ENCODE results near the gene TPRG1L. TPM values are rescaled to one million over a fixed set of nuclear protein-coding genes. Genes with fewer than 3 reads are reported as not detected.

Gene TPRG1L
- total RNA-seq, 2 experiments from 2014 or later, result 9.2 to 10.4 TPM

GRCh38 chr1:3636080-3636479 is 11.3 kb downstream of the TPRG1L start:
- intact Hi-C loops (cut with micrococcal nuclease), result no loop called here
- no peaks in the 10 kb centered on the region for H3K4me1 Mint-ChIP-seq (ENCODE audit: low read depth)
- no peak overlapping the region for H3K27ac Mint-ChIP-seq
- POLR2A ChIA-PET, result no interaction called here
- no peak overlapping the region for H3K4me3 Mint-ChIP-seq
- H3K9me3 Mint-ChIP-seq, result no peaks in the 10 kb centered on the region
- peaks cover 20% of the 10 kb centered on the region for H3K36me3 Mint-ChIP-seq
- CTCF ChIA-PET, result interaction anchor here (1.3 kb wide), 1 partner anchor 17 kb away, joined by 4 read pairs; no protein-coding TSS in a partner anchor
- no peaks in the 10 kb centered on the region for H3K27me3 Mint-ChIP-seq
- DNase-seq, result no peak

DNA sequence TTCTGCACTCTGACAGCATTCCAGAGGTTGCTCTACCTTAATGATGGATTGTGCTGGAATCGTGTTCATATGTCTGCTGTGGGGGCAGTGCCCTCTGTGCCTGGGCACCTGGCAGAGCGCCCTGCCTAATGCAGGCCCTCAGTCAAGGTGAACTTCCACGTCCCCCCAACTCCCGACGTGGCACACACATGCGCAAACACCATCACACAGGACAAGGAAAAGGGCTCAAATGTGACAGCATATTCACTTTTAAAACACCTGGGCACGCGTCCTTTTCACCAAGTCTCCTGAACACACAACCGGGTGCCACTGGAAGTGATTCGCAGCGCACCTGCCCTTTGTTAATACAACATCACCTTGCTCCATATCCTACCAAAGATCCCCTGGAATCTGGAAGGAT is 11.7 kb downstream of the TPRG1L start:
- no peak for DNase-seq
- no peak overlapping the region for H3K4me3 Mint-ChIP-seq
- intact Hi-C loops (cut with micrococcal nuclease), result no loop called here
- no peaks in the 10 kb centered on the region for H3K27me3 Mint-ChIP-seq
- no peaks in the 10 kb centered on the region for H3K9me3 Mint-ChIP-seq
- H3K27ac Mint-ChIP-seq, result no peak overlapping the region
- H3K36me3 Mint-ChIP-seq, result peaks cover 20% of the 10 kb centered on the region
- ChIA-PET POLR2A (no interaction called here), CTCF (no interaction called here)
- H3K4me1 Mint-ChIP-seq (ENCODE audit: low read depth), result no peaks in the 10 kb centered on the region

DNA sequence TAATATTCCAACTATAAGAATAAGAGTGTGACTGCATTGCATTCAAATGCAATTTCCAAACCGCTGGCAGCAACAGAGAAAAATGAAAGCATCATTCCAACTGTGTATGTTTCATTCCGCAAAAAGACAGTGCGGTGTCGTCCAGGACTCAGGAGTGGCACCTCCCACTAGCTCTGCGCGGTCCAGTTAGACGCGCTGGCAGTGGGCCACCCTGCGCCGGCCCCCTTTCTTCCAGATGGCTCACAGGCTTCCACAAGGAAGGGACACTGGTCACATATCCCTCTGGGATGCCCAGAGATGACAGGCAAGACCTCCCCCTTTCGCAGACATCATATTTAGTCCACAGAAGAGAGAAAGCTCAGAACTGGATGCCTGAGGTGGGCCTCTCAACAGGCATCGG is 13.2 kb downstream of the TPRG1L start:
- Mint-ChIP-seq H3K9me3 (no peaks in the 10 kb centered on the region), H3K27ac (no peak overlapping the region), H3K4me1 (ENCODE audit: low read depth) (no peaks in the 10 kb centered on the region), H3K36me3 (peaks cover 27% of the 10 kb centered on the region), H3K27me3 (no peaks in the 10 kb centered on the region), H3K4me3 (no peak overlapping the region)
- intact Hi-C loops (cut with micrococcal nuclease), result no loop called here
- DNase-seq, result no peak
- CTCF ChIA-PET, result interaction anchor here (0.9 to 1.9 kb wide), 3 partner anchors 17 to 87 kb away, joined by 3 to 6 read pairs (median 4); no protein-coding TSS in a partner anchor
- POLR2A ChIA-PET, result no interaction called here

DNA sequence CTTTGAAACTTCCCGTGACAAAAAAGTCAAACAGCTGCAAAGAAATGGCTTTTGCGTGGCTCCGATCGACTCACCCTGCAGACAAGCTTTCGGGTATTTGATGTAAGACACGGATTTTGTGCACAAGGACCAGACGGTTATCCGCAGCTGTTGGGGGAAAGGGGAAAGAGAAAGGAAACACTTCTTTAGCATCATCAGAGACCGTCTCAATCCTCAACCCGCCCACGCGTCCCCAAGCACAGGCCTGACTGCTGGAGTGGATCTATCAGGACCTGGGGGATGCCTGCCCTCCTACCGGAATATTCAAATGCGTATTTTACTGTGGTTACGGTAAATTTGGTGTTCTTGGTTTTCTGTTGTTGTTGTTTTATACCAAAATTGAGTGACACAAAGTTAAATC is 13.9 kb downstream of the TPRG1L start:
- Mint-ChIP-seq H3K36me3 (peaks cover 27% of the 10 kb centered on the region), H3K27ac (no peak overlapping the region), H3K4me1 (ENCODE audit: low read depth) (no peaks in the 10 kb centered on the region), H3K27me3 (no peaks in the 10 kb centered on the region), H3K4me3 (no peak overlapping the region), H3K9me3 (no peaks in the 10 kb centered on the region)
- ChIA-PET CTCF (interaction anchor here (0.9 to 1.9 kb wide), 2 partner anchors 17 to 86 kb away, joined by 3 to 6 read pairs; no protein-coding TSS in a partner anchor), POLR2A (no interaction called here)
- DNase-seq, result no peak
- intact Hi-C loops (cut with micrococcal nuclease), result no loop called here

DNA sequence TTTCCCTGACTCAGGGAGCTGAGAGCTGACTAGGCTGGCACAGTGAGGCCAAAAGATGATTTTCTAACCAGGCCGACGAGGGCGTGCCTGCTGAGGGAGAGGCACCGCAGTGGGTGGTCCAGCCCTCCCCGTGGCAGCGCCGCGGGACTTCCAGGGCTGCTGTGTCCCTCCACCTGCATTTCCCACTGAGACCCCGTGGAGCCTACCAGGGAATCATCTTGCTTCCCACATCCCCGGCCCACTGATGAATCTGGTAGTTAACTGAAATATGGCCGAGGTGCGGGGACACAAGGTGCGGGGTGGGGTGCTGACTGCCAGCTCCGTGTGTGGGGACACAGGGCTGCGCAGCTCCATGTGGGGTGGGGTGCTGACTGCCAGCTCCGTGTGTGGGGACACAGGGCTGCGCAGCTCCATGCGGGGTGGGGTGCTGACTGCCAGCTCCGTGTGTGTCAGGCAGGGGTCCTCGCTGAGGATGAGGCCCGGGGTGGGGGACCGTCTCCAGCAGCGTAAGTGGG is 14.6 kb downstream of the TPRG1L start:
- peaks cover 26% of the 10 kb centered on the region for H3K36me3 Mint-ChIP-seq
- no peaks in the 10 kb centered on the region for H3K4me1 Mint-ChIP-seq (ENCODE audit: low read depth)
- CTCF ChIA-PET, result no interaction called here

DNA sequence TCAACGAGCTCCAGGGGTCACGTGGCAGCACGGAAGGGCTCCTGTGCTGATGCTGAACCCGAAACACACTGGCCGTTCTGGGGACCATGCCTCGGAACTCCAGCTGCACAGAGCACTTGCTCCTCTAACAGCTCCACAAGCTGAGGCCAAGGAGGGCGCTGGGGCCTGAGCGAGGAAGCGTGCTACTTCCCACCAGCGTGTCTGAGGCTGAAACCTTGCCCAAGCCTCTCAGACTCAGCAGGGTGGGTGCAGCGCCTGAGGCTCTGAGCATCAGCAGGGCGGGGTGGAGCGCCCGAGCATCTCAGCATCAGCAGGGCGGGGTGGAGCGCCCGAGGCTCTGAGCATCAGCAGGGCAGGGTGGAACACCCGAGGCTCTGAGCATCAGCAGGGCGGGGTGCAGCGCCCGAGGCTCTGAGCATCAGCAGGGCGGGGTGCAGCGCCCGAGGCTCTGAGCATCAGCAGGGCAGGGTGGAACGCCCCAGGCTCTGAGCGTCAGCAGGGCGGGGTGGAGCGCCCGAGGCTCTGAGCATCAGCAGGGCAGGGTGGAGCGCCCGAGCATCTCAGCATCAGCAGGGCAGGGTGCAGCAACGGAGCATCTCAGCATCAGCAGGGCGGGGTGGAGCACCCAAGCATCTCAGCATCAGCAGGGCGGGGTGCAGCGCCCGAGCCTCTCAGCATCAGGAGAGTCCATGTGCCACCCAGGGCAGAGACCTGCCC is 15.5 kb downstream of the TPRG1L start:
- no peaks in the 10 kb centered on the region for H3K9me3 Mint-ChIP-seq
- H3K4me1 Mint-ChIP-seq (ENCODE audit: low read depth), result no peaks in the 10 kb centered on the region
- no peaks in the 10 kb centered on the region for H3K27me3 Mint-ChIP-seq
- CTCF ChIA-PET, result no interaction called here
- no peak overlapping the region for H3K27ac Mint-ChIP-seq
- intact Hi-C loops (cut with micrococcal nuclease), result no loop called here
- peaks cover 30% of the 10 kb centered on the region for H3K36me3 Mint-ChIP-seq
- H3K4me3 Mint-ChIP-seq, result no peak overlapping the region
- DNase-seq, result no peak
- POLR2A ChIA-PET, result no interaction called here

More for the DNA sequence above, 14.6 kb downstream of the TPRG1L start:
- Mint-ChIP-seq H3K27ac (no peak overlapping the region), H3K27me3 (no peaks in the 10 kb centered on the region), H3K4me3 (no peak overlapping the region), H3K9me3 (no peaks in the 10 kb centered on the region)
- intact Hi-C loops (cut with micrococcal nuclease), result no loop called here
- no peak for DNase-seq
- POLR2A ChIA-PET, result no interaction called here

- peaks cover 32% of the 10 kb centered on the region for H3K36me3 Mint-ChIP-seq
- H3K4me3 Mint-ChIP-seq, result no peak overlapping the region
- no peaks in the 10 kb centered on the region for H3K9me3 Mint-ChIP-seq
- POLR2A ChIA-PET, result no interaction called here
- no peak for DNase-seq
- CTCF ChIA-PET, result interaction anchor here (1.4 kb wide), 1 partner anchor 22 kb away, joined by 4 read pairs; no protein-coding TSS in a partner anchor
- intact Hi-C loops (cut with micrococcal nuclease), result no loop called here
- H3K27me3 Mint-ChIP-seq, result no peaks in the 10 kb centered on the region
- no peaks in the 10 kb centered on the region for H3K4me1 Mint-ChIP-seq (ENCODE audit: low read depth)
- H3K27ac Mint-ChIP-seq, result no peak overlapping the region
Measured at GRCh38 chr1:3641046-3641760, 16.4 kb downstream of the TPRG1L start.

DNA sequence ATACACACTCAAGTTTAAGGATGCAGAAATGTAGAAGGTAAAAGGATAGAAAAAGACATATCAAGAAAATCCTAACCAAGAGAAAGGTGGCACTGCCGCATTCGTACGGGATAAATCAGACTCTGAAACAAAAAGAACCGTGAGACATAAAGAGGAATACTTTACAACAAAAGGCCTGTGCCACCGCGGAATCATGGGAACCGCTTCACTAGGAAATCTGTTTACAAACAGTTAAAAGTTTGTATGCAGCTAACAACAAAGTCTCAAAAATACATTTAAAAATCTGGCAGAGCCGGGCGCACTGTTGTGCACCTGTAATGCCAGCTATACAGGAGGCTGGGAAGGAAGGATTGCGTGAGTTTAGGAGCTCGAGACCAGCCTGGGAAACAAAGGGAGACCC is 17.0 kb downstream of the TPRG1L start:
- ChIA-PET CTCF (interaction anchor here (1.4 kb wide), 1 partner anchor 22 kb away, joined by 4 read pairs; no protein-coding TSS in a partner anchor), POLR2A (no interaction called here)
- Mint-ChIP-seq H3K9me3 (no peaks in the 10 kb centered on the region), H3K27ac (no peak overlapping the region), H3K4me1 (ENCODE audit: low read depth) (no peaks in the 10 kb centered on the region), H3K36me3 (peaks cover 26% of the 10 kb centered on the region), H3K4me3 (no peak overlapping the region), H3K27me3 (no peaks in the 10 kb centered on the region)
- intact Hi-C loops (cut with micrococcal nuclease), result no loop called here
- DNase-seq, result no peak

DNA sequence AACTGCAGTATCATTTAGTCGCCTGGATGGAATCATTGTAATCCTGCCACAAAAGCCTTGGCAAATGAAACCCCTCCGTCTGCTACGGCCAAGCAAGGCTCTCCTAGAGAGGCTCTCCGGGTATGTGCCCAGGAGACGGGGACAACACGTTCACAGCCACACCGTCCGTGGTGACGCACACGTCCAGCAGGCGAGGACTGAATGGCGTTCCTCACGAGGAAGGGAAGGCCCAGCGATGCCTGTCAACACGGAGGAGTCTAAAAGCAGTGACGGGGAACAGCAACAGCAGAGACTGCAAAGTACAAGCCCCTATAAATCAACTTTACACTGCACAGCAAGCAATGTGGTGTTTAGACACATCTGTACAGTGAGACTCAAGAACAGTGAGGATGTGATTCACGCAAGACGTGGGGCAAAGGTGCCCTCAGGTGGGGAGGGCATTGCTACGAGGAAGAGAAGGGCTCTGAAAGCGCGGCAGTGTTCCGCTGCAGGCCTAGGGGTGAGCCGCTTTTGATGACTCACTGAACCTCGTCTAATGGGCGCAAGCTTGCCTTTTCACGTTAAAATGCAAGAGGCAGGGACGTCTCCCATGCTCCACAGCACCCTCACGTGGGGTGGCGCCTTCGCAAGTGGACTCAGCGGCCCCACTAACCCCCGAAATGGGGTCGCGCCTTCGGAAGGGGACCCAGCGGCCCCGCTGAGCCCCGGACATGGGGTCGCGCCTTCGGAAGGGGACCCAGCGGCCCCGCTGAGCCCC is 18.3 kb downstream of the TPRG1L start:
- peaks cover 17% of the 10 kb centered on the region for H3K36me3 Mint-ChIP-seq
- no peaks in the 10 kb centered on the region for H3K27me3 Mint-ChIP-seq
- ChIA-PET POLR2A (no interaction called here), CTCF (interaction anchor here (0.6 kb wide), 1 partner anchor 82 kb away, joined by 3 read pairs; no protein-coding TSS in a partner anchor)
- H3K9me3 Mint-ChIP-seq, result no peaks in the 10 kb centered on the region
- peaks cover 3% of the 10 kb centered on the region for H3K4me1 Mint-ChIP-seq (ENCODE audit: low read depth)
- no peak for DNase-seq
- H3K4me3 Mint-ChIP-seq, result no peak overlapping the region
- intact Hi-C loops (cut with micrococcal nuclease), result no loop called here
- H3K27ac Mint-ChIP-seq, result no peak overlapping the region

GRCh38 chr1:3644273-3644672 is 19.5 kb downstream of the TPRG1L start:
- ChIA-PET POLR2A (no interaction called here), CTCF (no interaction called here)
- intact Hi-C loops (cut with micrococcal nuclease), result no loop called here
- Mint-ChIP-seq H3K36me3 (peaks cover 16% of the 10 kb centered on the region), H3K4me1 (ENCODE audit: low read depth) (peaks cover 15% of the 10 kb centered on the region), H3K27ac (no peak overlapping the region), H3K9me3 (no peaks in the 10 kb centered on the region), H3K4me3 (no peak overlapping the region), H3K27me3 (no peaks in the 10 kb centered on the region)
- no peak for DNase-seq

DNA sequence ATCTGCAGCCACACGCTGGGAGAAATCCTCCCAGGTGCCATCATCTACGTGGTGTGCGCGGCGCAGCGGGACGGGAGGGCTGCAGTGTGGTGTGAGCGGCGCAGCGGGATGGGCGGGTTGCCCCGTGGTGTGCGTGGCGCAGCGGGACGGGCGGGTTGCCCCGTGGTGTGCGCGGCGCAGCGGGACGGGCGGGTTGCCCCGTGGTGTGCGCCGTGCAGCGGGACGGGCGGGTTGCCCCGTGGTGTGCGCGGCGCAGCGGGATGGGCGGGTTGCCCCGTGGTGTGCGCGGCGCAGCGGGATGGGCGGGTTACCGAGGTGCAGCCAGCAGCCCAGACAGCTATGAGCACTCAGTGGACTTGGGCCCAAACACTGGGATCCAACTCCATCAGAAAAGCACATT is 20.4 kb downstream of the TPRG1L start:
- no peak overlapping the region for H3K4me3 Mint-ChIP-seq
- H3K36me3 Mint-ChIP-seq, result peaks cover 16% of the 10 kb centered on the region

GRCh38 chr1:3645666-3646355 is 21.0 kb downstream of the TPRG1L start:
- no peak overlapping the region for H3K27ac Mint-ChIP-seq
- ChIA-PET POLR2A (no interaction called here), CTCF (no interaction called here)
- peaks cover 2% of the 10 kb centered on the region for H3K27me3 Mint-ChIP-seq
- no peak for DNase-seq
- peaks cover 16% of the 10 kb centered on the region for H3K36me3 Mint-ChIP-seq
- intact Hi-C loops (cut with micrococcal nuclease), result no loop called here
- no peak overlapping the region for H3K4me3 Mint-ChIP-seq
- H3K4me1 Mint-ChIP-seq (ENCODE audit: low read depth), result peaks cover 20% of the 10 kb centered on the region
- no peaks in the 10 kb centered on the region for H3K9me3 Mint-ChIP-seq

More for the DNA sequence above, 20.4 kb downstream of the TPRG1L start:
- H3K27ac Mint-ChIP-seq, result no peak overlapping the region
- intact Hi-C loops (cut with micrococcal nuclease), result no loop called here
- peaks cover 17% of the 10 kb centered on the region for H3K4me1 Mint-ChIP-seq (ENCODE audit: low read depth)
- H3K9me3 Mint-ChIP-seq, result no peaks in the 10 kb centered on the region
- H3K27me3 Mint-ChIP-seq, result no peaks in the 10 kb centered on the region
- ChIA-PET POLR2A (no interaction called here), CTCF (no interaction called here)
- no peak for DNase-seq

Measured in activated CD4-positive, alpha-beta memory T cell treated with anti-CD3 and anti-CD28 coated beads for 36 hours (primary cell).